Neural cell (in vitro differentiated cells): ENCODE measurements around the gene PPOX. TPM values are rescaled to one million over a fixed set of nuclear protein-coding genes. Genes with fewer than 3 reads are reported as not detected.

Experiments
- H2AFZ ChIP-seq: fragments of 200-600, 300-800 bp; sonication (generic), shearing (Covaris generic); 2 replicates; pipeline ENCODE4 v1.6.0; 2014; ENCODE audit warnings: low read depth, mild to moderate bottlenecking, antibody characterized with exemption, low read length, moderate library complexity
- H3F3A ChIP-seq: fragments of 200-600 bp; shearing (Covaris generic); 2 replicates; pipeline ENCODE4 v1.6.1; 2016; ENCODE audit warnings: mild to moderate bottlenecking, moderate library complexity, mixed read lengths, antibody characterized with exemption, low read length; ENCODE audit not compliant: insufficient read depth, poor library complexity, severe bottlenecking
- H3K27ac ChIP-seq: fragments of 200-600, 300-800 bp; sonication (generic), shearing (Covaris generic); 2 replicates; pipeline ENCODE4 v1.5.1; 2014; ENCODE audit warnings: mild to moderate bottlenecking, low read length, moderate library complexity
- H3K27me3 ChIP-seq: fragments of 300-800, 200-600 bp; sonication (generic), shearing (Covaris generic); 2 replicates; pipeline ENCODE4 v1.6.0; 2014; ENCODE audit warnings: mild to moderate bottlenecking, low read depth, low read length, moderate library complexity; ENCODE audit not compliant: insufficient read depth
- H3K36me3 ChIP-seq: fragments of 300-800, 200-600 bp; sonication (generic), shearing (Covaris generic); 2 replicates; pipeline ENCODE4 v1.5.1; 2014; ENCODE audit warnings: mild to moderate bottlenecking, antibody characterized with exemption, low read length, moderate library complexity; ENCODE audit not compliant: insufficient read depth
- H3K4me2 ChIP-seq: fragments of 300-800, 200-600 bp; sonication (generic), shearing (Covaris generic); 2 replicates; pipeline ENCODE4 v1.6.0; 2014; ENCODE audit warnings: mild to moderate bottlenecking, low read length
- H3K4me3 ChIP-seq: fragments of 300-800, 200-600 bp; sonication (generic), shearing (Covaris generic); 2 replicates; pipeline ENCODE4 v1.5.1; 2014; ENCODE audit warnings: mild to moderate bottlenecking, low read length, moderate library complexity
- H3K79me2 ChIP-seq: fragments of 200-600 bp; shearing (Covaris generic); replicated peaks from 2 replicates; pipeline ENCODE4 v1.6.0; 2014; ENCODE audit warnings: mild to moderate bottlenecking, low read length, moderate library complexity; ENCODE audit not compliant: insufficient read depth
- H3K9ac ChIP-seq: fragments of 300-800, 200-600 bp; sonication (generic), shearing (Covaris generic); 2 replicates; pipeline ENCODE4 v1.6.1; 2016; ENCODE audit warnings: mild to moderate bottlenecking, low read length, mixed read lengths
- H3K9me2 ChIP-seq: fragments of 200-600 bp; shearing (Covaris generic); 2 replicates; pipeline ENCODE4 v1.6.1; 2016; ENCODE audit warnings: mild to moderate bottlenecking, low read length, mixed read lengths; ENCODE audit not compliant: insufficient read depth
- H3K9me3 ChIP-seq: fragments of 200-600, 300-800 bp; sonication (generic), shearing (Covaris generic); 2 replicates; pipeline ENCODE4 v1.6.1; 2016; ENCODE audit warnings: mild to moderate bottlenecking, mixed run types, low read length, moderate library complexity, mixed read lengths
- H4K20me1 ChIP-seq: fragments of 200-600 bp; shearing (Covaris generic); 2 replicates; pipeline ENCODE4 v1.6.1; 2016; ENCODE audit warnings: mild to moderate bottlenecking, mixed run types; ENCODE audit not compliant: insufficient read depth
- EP300 ChIP-seq: fragments of 450-650 bp; conservative IDR thresholded peaks from 2 replicates; pipeline ENCODE4 v1.6.1; 2014; ENCODE audit warnings: antibody characterized with exemption, mild to moderate bottlenecking, moderate library complexity; ENCODE audit not compliant: poor library complexity, severe bottlenecking
- EZH2 ChIP-seq: fragments of 200-600, 300-800 bp; shearing (Covaris generic), sonication (generic); IDR thresholded peaks from 2 replicates; pipeline ENCODE4 v1.6.1; 2014; ENCODE audit warnings: antibody characterized with exemption, low read length, borderline replicate concordance, mild to moderate bottlenecking; ENCODE audit not compliant: insufficient read depth, poor library complexity, severe bottlenecking
- MXI1 ChIP-seq: fragments of 450-650 bp; conservative IDR thresholded peaks from 2 replicates; pipeline ENCODE4 v1.6.1; 2014; ENCODE audit warnings: antibody characterized with exemption, mild to moderate bottlenecking; ENCODE audit not compliant: poor library complexity, severe bottlenecking
- POLR2AphosphoS5 ChIP-seq: IDR thresholded peaks from 2 replicates; pipeline ENCODE4 v1.6.1; 2012
- RAD21 ChIP-seq: fragments of 450-650 bp; conservative IDR thresholded peaks from 2 replicates; pipeline ENCODE4 v1.6.1; 2014; ENCODE audit warnings: antibody characterized with exemption, mild to moderate bottlenecking, moderate library complexity
- SMC3 ChIP-seq: fragments of 450-650 bp; conservative IDR thresholded peaks from 2 replicates; pipeline ENCODE4 v1.6.1; 2014; ENCODE audit warnings: antibody characterized with exemption, mild to moderate bottlenecking, moderate library complexity; ENCODE audit not compliant: poor library complexity
- TAF1 ChIP-seq: IDR thresholded peaks from 2 replicates; pipeline ENCODE4 v1.6.1; 2012; ENCODE audit warnings: low read depth
- polyA plus RNA-seq: library from polyadenylated mRNA; depleted of rRNA; stranded (reverse); fragments of >200 nt; gene quantifications from 2 replicates; pipeline ENCODE4 v1.2.3, GENCODE V29; 2014
- TF ChIP-seq, protein P1 (sequence below): fragments of 450-650 bp; IDR thresholded peaks from 2 replicates; pipeline ENCODE4 v1.5.1; 2014; ENCODE audit warnings: antibody characterized with exemption, mild to moderate bottlenecking, moderate library complexity; ENCODE audit not compliant: poor library complexity, severe bottlenecking
- TF ChIP-seq, protein P2 (sequence below): IDR thresholded peaks from 2 replicates; pipeline ENCODE4 v1.6.1; 2012; ENCODE audit warnings: borderline replicate concordance

Gene PPOX
- polyA plus RNA-seq, 1 donor from 2014 or later, result 93.9 TPM

DNA sequence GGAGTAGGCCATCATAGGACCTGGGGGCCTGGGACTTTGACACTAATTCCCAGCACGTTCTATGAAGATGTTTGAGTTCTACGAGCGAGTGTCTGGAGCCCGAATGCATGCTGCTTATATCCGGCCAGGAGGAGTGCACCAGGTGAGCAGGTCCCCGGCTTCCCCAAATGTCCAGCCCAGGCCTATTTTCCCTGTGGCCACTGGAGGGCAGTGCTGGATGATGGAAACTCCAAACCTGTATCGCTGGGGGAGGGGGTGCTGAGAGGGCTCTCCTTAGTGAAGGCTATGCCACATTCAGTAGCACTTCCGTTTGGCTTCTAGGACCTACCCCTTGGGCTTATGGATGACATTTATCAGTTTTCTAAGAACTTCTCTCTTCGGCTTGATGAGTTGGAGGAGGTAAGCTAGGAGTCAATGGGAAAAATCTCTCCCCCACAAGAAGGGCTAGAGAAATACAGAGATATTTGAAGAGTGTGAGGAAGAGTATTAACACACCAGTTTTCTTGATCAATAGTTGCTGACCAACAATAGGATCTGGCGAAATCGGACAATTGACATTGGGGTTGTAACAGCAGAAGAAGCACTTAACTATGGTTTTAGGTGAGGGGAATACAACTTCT lies 43.7 kb downstream of the PPOX start:
- Histone ChIP-seq H4K20me1 (no peaks in the 10 kb centered on the region), H3K9ac (no peak overlapping the region), H3K36me3 (peaks cover 13% of the 10 kb centered on the region), H3K27me3 (no peaks in the 10 kb centered on the region), H3K4me2 (no peak overlapping the region), H2AFZ (no peak overlapping the region), H3K4me3 (no peak overlapping the region), H3K79me2 (no peaks in the 10 kb centered on the region), H3F3A (no peaks in the 10 kb centered on the region), H3K9me2 (no peaks in the 10 kb centered on the region), H3K27ac (no peak overlapping the region), H3K9me3 (no peaks in the 10 kb centered on the region)
- TF ChIP-seq SMC3 (peak; percentile 86), RAD21 (peak; percentile 83), MXI1 (no peak), POLR2AphosphoS5 (no peak), TAF1 (no peak), EP300 (no peak), EZH2 (no peak)
- TF ChIP-seq, protein P1, sequence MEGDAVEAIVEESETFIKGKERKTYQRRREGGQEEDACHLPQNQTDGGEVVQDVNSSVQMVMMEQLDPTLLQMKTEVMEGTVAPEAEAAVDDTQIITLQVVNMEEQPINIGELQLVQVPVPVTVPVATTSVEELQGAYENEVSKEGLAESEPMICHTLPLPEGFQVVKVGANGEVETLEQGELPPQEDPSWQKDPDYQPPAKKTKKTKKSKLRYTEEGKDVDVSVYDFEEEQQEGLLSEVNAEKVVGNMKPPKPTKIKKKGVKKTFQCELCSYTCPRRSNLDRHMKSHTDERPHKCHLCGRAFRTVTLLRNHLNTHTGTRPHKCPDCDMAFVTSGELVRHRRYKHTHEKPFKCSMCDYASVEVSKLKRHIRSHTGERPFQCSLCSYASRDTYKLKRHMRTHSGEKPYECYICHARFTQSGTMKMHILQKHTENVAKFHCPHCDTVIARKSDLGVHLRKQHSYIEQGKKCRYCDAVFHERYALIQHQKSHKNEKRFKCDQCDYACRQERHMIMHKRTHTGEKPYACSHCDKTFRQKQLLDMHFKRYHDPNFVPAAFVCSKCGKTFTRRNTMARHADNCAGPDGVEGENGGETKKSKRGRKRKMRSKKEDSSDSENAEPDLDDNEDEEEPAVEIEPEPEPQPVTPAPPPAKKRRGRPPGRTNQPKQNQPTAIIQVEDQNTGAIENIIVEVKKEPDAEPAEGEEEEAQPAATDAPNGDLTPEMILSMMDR, result peak; percentile 87
- TF ChIP-seq, protein P2, sequence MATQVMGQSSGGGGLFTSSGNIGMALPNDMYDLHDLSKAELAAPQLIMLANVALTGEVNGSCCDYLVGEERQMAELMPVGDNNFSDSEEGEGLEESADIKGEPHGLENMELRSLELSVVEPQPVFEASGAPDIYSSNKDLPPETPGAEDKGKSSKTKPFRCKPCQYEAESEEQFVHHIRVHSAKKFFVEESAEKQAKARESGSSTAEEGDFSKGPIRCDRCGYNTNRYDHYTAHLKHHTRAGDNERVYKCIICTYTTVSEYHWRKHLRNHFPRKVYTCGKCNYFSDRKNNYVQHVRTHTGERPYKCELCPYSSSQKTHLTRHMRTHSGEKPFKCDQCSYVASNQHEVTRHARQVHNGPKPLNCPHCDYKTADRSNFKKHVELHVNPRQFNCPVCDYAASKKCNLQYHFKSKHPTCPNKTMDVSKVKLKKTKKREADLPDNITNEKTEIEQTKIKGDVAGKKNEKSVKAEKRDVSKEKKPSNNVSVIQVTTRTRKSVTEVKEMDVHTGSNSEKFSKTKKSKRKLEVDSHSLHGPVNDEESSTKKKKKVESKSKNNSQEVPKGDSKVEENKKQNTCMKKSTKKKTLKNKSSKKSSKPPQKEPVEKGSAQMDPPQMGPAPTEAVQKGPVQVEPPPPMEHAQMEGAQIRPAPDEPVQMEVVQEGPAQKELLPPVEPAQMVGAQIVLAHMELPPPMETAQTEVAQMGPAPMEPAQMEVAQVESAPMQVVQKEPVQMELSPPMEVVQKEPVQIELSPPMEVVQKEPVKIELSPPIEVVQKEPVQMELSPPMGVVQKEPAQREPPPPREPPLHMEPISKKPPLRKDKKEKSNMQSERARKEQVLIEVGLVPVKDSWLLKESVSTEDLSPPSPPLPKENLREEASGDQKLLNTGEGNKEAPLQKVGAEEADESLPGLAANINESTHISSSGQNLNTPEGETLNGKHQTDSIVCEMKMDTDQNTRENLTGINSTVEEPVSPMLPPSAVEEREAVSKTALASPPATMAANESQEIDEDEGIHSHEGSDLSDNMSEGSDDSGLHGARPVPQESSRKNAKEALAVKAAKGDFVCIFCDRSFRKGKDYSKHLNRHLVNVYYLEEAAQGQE, result no peak

DNA sequence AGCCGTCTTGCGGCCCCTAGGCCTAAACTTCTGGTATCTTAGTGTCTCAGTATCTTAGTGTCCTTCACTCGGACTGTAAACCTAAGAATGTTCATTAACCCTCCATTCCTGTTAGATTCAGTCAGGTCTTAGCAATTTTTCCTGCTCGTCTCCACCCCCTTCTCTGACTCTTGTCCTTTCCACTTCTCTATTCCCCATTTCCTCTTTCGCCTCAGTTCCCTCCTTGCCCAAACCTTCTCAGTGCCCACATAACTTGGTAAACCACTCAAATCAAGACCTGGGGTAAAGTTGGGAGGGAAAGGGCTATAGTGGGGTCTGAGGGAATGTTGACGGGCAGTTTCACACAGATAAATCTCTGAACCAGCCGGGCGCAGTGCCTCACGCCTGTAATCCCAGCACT lies 48.1 kb downstream of the PPOX start:
- H3K27ac ChIP-seq, result no peak overlapping the region
- no peak for TF ChIP-seq EP300
- no peak for TF ChIP-seq RAD21
- TF ChIP-seq, protein P2, result no peak
- TF ChIP-seq POLR2AphosphoS5, result no peak
- TF ChIP-seq MXI1, result no peak
- no peak for TF ChIP-seq EZH2
- TF ChIP-seq, protein P1, result no peak
- no peak for TF ChIP-seq TAF1
- no peak for TF ChIP-seq SMC3
- no peaks in the 10 kb centered on the region for H3K27me3 ChIP-seq
- H3K9me3 ChIP-seq, result no peaks in the 10 kb centered on the region
- no peaks in the 10 kb centered on the region for H4K20me1 ChIP-seq
- H2AFZ ChIP-seq, result no peak overlapping the region
- H3F3A ChIP-seq, result no peaks in the 10 kb centered on the region
- H3K36me3 ChIP-seq, result peaks cover 10% of the 10 kb centered on the region
- H3K4me3 ChIP-seq, result no peak overlapping the region
- H3K9ac ChIP-seq, result no peak overlapping the region
- H3K79me2 ChIP-seq, result no peaks in the 10 kb centered on the region
- no peak overlapping the region for H3K4me2 ChIP-seq
- H3K9me2 ChIP-seq, result no peaks in the 10 kb centered on the region
